ENCODE measurements around the gene ZBTB7B. TPM values are rescaled to one million over a fixed set of nuclear protein-coding genes. Genes with fewer than 3 reads are reported as not detected.

The ZBTB7B gene
- total RNA-seq, 6 experiments from 2014 or later = 31.1 to 37.1 (median 34.1) TPM

DNA sequence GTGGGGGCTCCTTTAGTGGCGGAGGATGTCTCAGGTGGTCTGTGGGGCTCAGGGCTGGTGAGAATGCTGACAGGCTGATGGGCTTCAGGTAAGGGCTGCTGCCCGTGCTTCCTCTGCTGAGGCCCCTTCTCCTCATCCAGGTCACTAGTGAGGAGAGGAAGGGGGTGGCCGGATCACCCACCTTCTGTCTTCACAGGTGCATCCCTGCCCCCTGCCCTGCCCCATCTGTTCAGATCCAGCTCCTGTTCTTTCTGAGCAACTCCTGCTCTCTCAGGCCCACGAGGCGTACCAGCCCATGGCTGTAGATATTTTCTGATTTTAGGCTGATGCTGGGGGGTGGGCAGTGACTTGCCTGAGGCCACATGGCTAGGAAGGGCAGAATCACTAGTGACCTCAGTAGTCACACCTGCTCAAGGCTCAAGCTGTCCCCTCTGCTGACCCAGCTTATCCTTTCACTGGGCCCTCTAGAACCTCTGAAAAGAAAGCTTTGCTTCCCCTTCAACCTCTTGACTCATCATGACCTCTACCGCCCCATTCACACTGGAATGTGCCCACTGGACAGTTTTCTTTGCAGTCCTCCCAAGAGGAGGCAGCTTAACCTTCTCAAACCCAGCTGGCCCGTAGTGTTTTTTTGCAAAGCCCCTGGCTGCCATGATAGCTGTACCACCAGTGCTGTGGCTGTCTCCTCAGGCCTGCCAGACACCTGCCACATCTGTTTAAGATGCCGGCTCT lies 16.2 kb downstream of the ZBTB7B start:
- no peak for DNase-seq
- Mint-ChIP-seq H3K27ac (no peak overlapping the region), H3K27me3 (ENCODE audit: insufficient read depth) (no peaks in the 10 kb centered on the region; the same call in 1 of the 2 replicates), H3K4me1 (ENCODE audit: low read depth) (peaks cover 32% of the 10 kb centered on the region), H3K9me3 (no peaks in the 10 kb centered on the region), H3K36me3 (ENCODE audit: low read depth) (no peaks in the 10 kb centered on the region), H3K4me3 (peak overlapping the region; percentile 33; the same call in 1 of the 2 replicates)
- TF ChIP-seq, protein P1, sequence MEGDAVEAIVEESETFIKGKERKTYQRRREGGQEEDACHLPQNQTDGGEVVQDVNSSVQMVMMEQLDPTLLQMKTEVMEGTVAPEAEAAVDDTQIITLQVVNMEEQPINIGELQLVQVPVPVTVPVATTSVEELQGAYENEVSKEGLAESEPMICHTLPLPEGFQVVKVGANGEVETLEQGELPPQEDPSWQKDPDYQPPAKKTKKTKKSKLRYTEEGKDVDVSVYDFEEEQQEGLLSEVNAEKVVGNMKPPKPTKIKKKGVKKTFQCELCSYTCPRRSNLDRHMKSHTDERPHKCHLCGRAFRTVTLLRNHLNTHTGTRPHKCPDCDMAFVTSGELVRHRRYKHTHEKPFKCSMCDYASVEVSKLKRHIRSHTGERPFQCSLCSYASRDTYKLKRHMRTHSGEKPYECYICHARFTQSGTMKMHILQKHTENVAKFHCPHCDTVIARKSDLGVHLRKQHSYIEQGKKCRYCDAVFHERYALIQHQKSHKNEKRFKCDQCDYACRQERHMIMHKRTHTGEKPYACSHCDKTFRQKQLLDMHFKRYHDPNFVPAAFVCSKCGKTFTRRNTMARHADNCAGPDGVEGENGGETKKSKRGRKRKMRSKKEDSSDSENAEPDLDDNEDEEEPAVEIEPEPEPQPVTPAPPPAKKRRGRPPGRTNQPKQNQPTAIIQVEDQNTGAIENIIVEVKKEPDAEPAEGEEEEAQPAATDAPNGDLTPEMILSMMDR (IDR thresholded peaks at IDR 0.05) = no peak

GRCh38 chr1:155019377-155020245 lies 17.0 kb downstream of the ZBTB7B start:
- peaks cover 32% of the 10 kb centered on the region for H3K4me1 Mint-ChIP-seq (ENCODE audit: low read depth)
- H3K9me3 Mint-ChIP-seq = no peaks in the 10 kb centered on the region
- no peaks in the 10 kb centered on the region for H3K36me3 Mint-ChIP-seq (ENCODE audit: low read depth)
- H3K27ac Mint-ChIP-seq = 0 out of 2 replicates have a peak overlapping the region, but pooled peaks have one; percentile 27
- no peak overlapping the region; the same call in 1 of the 2 replicates for H3K4me3 Mint-ChIP-seq
- no peaks in the 10 kb centered on the region; the same call in 1 of the 2 replicates for H3K27me3 Mint-ChIP-seq (ENCODE audit: insufficient read depth)
- TF ChIP-seq, protein P1 (IDR thresholded peaks at IDR 0.05) = no peak
- DNase-seq = no peak

DNA sequence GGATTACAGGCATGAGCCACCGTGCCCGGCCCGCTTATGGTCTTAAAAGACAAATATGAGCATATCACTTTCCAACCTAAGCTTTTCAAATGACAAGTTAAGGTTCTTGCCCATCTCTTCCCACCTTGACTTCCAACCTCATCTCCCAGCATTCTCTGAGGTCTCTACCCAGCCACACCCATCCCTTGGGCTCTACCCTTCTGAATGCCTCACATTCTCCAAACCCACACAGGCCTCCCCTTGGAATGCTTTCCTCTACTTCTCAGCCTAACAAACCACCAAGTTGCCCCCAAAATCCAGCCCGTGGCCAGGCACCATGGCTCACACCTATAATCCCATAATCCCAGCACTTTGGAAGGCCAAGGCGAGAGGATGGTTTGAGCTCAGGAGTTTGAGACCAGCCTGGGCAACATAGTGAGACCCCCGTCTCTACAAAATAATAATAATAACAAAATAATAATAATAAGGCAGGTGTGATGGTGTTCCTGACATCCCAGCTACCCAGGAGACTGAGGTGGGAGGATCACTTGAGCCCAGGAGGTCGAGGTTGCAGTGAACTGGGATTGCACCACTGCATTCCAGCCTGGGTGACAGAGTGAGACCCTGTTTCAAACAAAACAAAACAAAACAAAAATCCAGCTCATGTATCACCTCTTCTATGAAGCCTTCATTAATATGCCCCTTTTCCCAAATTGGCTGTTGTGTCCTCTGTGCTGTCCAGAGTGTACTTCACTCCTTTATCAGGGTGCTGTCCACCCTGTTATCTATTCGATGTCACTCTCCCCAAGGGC lies 19.7 kb downstream of the ZBTB7B start:
- Mint-ChIP-seq H3K4me1 (ENCODE audit: low read depth) (peaks cover 37% of the 10 kb centered on the region), H3K4me3 (no peak overlapping the region), H3K9me3 (no peaks in the 10 kb centered on the region), H3K27me3 (ENCODE audit: insufficient read depth) (peaks cover 5% of the 10 kb centered on the region), H3K27ac (no peak overlapping the region), H3K36me3 (ENCODE audit: low read depth) (no peaks in the 10 kb centered on the region)
- TF ChIP-seq, protein P1 (IDR thresholded peaks at IDR 0.05) = no peak
- no peak for DNase-seq

DNA sequence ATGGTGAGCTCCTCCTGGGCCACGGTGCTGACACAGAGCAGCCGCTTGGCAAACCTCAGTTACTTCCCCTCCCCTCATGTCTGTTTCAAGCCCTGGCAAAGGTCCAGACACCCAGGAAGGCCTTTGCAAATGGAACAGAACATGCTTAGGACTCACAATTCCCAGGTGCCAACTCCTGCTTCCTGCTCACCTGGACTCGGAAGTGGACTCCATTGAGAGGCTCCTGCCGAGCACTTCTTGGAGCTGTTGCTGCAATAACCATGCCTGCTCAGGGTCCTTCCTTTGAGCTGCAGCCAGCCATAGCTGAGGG lies 20.3 kb downstream of the ZBTB7B start:
- H3K36me3 Mint-ChIP-seq (ENCODE audit: low read depth) = no peaks in the 10 kb centered on the region
- no peaks in the 10 kb centered on the region for H3K9me3 Mint-ChIP-seq
- no peak for DNase-seq
- H3K4me3 Mint-ChIP-seq = no peak overlapping the region
- H3K27ac Mint-ChIP-seq = no peak overlapping the region
- H3K4me1 Mint-ChIP-seq (ENCODE audit: low read depth) = peaks cover 34% of the 10 kb centered on the region
- TF ChIP-seq, protein P1 (IDR thresholded peaks at IDR 0.05) = no peak
- H3K27me3 Mint-ChIP-seq (ENCODE audit: insufficient read depth) = peaks cover 5% of the 10 kb centered on the region

GRCh38 chr1:155023627-155024026 lies 21.0 kb downstream of the ZBTB7B start:
- Mint-ChIP-seq H3K4me3 (no peak overlapping the region), H3K4me1 (ENCODE audit: low read depth) (peaks cover 29% of the 10 kb centered on the region), H3K9me3 (no peaks in the 10 kb centered on the region), H3K36me3 (ENCODE audit: low read depth) (no peaks in the 10 kb centered on the region), H3K27me3 (ENCODE audit: insufficient read depth) (peaks cover 5% of the 10 kb centered on the region), H3K27ac (no peak overlapping the region)
- no peak for DNase-seq
- TF ChIP-seq, protein P1 (IDR thresholded peaks at IDR 0.05) = no peak

All from HFFc6 (cell line).